Measurements from ENCODE around the gene HSP90AB1. TPM values are rescaled to one million over a fixed set of nuclear protein-coding genes. Genes with fewer than 3 reads are reported as not detected.

HSP90AB1 gene
- total and polyA plus RNA-seq, 9 of the 15 experiments (the other 6 are each of a cell fraction or from before 2014, with no cell fraction given), result 1,780 to 3,358 (median 2,262) TPM

DNA sequence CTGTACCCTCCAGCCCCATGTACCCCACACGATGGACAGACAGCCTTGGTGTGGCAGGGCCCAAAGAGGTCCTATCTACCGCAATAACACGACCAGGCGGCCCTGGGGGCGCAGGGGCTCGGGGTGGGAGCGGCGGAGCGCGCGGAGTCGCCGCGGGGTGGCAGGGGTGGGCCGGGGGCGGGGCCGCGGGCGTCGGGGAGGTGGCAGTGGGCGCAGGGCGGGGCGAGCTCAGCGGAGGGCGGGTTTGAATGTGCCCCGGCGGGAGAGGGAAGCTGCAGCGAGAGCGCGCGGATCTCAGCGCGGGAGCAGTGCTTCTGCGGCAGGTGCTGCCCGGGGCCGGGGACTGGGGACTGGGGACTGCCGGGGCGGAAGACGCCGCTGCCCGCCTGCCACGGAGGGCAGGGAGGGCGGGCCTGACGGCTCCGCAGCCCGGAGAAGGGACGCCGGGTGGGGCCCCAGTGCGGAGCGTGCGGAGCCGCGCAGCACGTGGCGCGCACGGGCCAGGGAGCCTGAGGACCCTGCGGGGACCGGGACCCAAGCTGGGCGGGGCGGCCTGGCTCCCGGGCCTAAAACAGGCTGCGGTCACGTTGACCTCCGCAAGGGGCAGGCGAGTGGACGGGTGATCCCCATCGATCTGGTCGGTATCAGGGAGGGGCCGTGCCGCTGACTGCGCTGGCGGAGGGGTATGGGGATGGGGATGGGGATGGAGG is 23.4 kb upstream of the HSP90AB1 start, which contains the start of gene SLC29A1 (continued):
- no peak for TF ChIP-seq HMG20A (CRISPR knock-in tag; conservative IDR thresholded peaks at IDR 0.05)
- no peak for TF ChIP-seq SETDB1 (IDR thresholded peaks at IDR 0.05; ENCODE audit: low read length)
- TF ChIP-seq CXXC5 (CRISPR knock-in tag; IDR thresholded peaks at IDR 0.05), result peak; percentile 94
- peak; percentile 40 for TF ChIP-seq SRSF7 (optimal IDR thresholded peaks at IDR 0.05; ENCODE audit: low read depth, low read length)
- no peak for TF ChIP-seq ZNF561 (CRISPR knock-in tag; conservative IDR thresholded peaks at IDR 0.05)
- peak; percentile 76 for TF ChIP-seq HNRNPLL (IDR thresholded peaks at IDR 0.05; ENCODE audit: low read depth, low read length, poor library complexity, severe bottlenecking)
- no peak for TF ChIP-seq ZNF253 (CRISPR knock-in tag; conservative IDR thresholded peaks at IDR 0.05)
- TF ChIP-seq CBFA2T2 (conservative IDR thresholded peaks at IDR 0.05), result 0 out of 2 replicates have a peak, but pooled peaks have one; percentile 7
- no peak for TF ChIP-seq COPS2 (conservative IDR thresholded peaks at IDR 0.05)
- TF ChIP-seq RBBP5 (IDR thresholded peaks at IDR 0.05; ENCODE audit: borderline replicate concordance, insufficient read depth, low read length, poor library complexity, severe bottlenecking), result peak; percentile 80
- TF ChIP-seq TAF1 (IDR thresholded peaks at IDR 0.05; ENCODE audit: control insufficient read depth, extremely low read depth, insufficient read depth, low read length, severe bottlenecking), result peak; percentile 46
- peak; percentile 66 for TF ChIP-seq SOX6 (IDR thresholded peaks at IDR 0.05)
- no peak for TF ChIP-seq KLF6 (CRISPR knock-in tag; IDR thresholded peaks at IDR 0.05; ENCODE audit: borderline replicate concordance)
- peak; percentile 8; the same call in 1 of the 2 replicates for TF ChIP-seq MITF (IDR thresholded peaks at IDR 0.05)
- TF ChIP-seq CTCFL (IDR thresholded peaks at IDR 0.05; ENCODE audit: borderline replicate concordance, insufficient read depth, low read depth, low read length, poor library complexity, severe bottlenecking), result peak; percentile 12
- TF ChIP-seq ZFP36 (IDR thresholded peaks at IDR 0.05; ENCODE audit: low read depth, low read length, partially characterized antibody), result no peak
- TF ChIP-seq MEF2A (IDR thresholded peaks at IDR 0.05; ENCODE audit: control insufficient read depth, low read depth, low read length), result no peak
- TF ChIP-seq ZC3H11A (IDR thresholded peaks at IDR 0.05; ENCODE audit: low read depth, low read length), result no peak
- TF ChIP-seq ZNF174 (CRISPR knock-in tag; IDR thresholded peaks at IDR 0.05), result no peak
- TF ChIP-seq PURB (CRISPR knock-in tag; IDR thresholded peaks at IDR 0.05; ENCODE audit: low read depth), result no peak
- no peak for TF ChIP-seq ZNF445 (CRISPR knock-in tag; IDR thresholded peaks at IDR 0.05; ENCODE audit: low read depth)
- TF ChIP-seq MXI1 (IDR thresholded peaks at IDR 0.05; ENCODE audit: low read depth, low read length), result peak; percentile 79
- TF ChIP-seq KDM4B (IDR thresholded peaks at IDR 0.05; ENCODE audit: borderline replicate concordance in 2 of 2, low read depth in 1 of 2), result no peak

Measured in K562 (cell line).